Omental fat pad (tissue), 4 donors: ENCODE measurements around the gene SLC16A11. TPM values are rescaled to one million over a fixed set of nuclear protein-coding genes. Genes with fewer than 3 reads are reported as not detected.

Experiments
- ATAC-seq: fragments of 150-250 bp; one replicate; pipeline ENCODE4 v1.9.1; 2016; ENCODE audit warnings: mild to moderate bottlenecking, moderate library complexity; ENCODE audit not compliant: low FRiP score
- DNase-seq: peaks from one replicate; pipeline ENCODE4 v3.0.0-alpha.2; 2019; ENCODE audit warnings: low spot score
- CTCF ChIP-seq, 3 donors: fragments of 450-650 bp; IDR thresholded peaks; one replicate each; pipeline ENCODE4 v1.5.1; 2016 to 2017; ENCODE audit warnings: antibody characterized with exemption in 3 of 3, mild to moderate bottlenecking in 3 of 3, moderate library complexity in 2 of 3
- total RNA-seq, 4 donors: library from RNA; depleted of rRNA; stranded (reverse); fragments of >200 nt; gene quantifications; one replicate each; pipeline ENCODE4 v1.1.0, GENCODE V29; 2016

The SLC16A11 gene
- total RNA-seq, 4 donors from 2014 or later, result 0.44 to 0.60 (median 0.47) TPM; not detected in 1

- no peak for TF ChIP-seq CTCF (IDR thresholded peaks at IDR 0.05)
- ATAC-seq (no peak), DNase-seq (no peak)
Measured at GRCh38 chr17:7019367-7019766, 24.5 kb downstream of the SLC16A11 start.

- ATAC-seq (no peak), DNase-seq (no peak)
- no peak for TF ChIP-seq CTCF (IDR thresholded peaks at IDR 0.05)
Measured at GRCh38 chr17:7018331-7018964, 25.4 kb downstream of the SLC16A11 start.

- DNase-seq, result no peak
- no peak for TF ChIP-seq CTCF (IDR thresholded peaks at IDR 0.05)
- ATAC-seq, result no peak
Measured at GRCh38 chr17:7017827-7018200, 26.1 kb downstream of the SLC16A11 start.

GRCh38 chr17:7016886-7017826, 26.7 kb downstream of the SLC16A11 start:
- DNase-seq (no peak), ATAC-seq (no peak)
- no peak for TF ChIP-seq CTCF (IDR thresholded peaks at IDR 0.05)

- DNase-seq, result no peak
- no peak for TF ChIP-seq CTCF (IDR thresholded peaks at IDR 0.05)
- ATAC-seq, result no peak
Measured at GRCh38 chr17:7016418-7016817, 27.5 kb downstream of the SLC16A11 start.

GRCh38 chr17:7014995-7015958, 28.6 kb downstream of the SLC16A11 start:
- DNase-seq, result no peak
- peak; percentile 0 for ATAC-seq
- TF ChIP-seq CTCF (IDR thresholded peaks at IDR 0.05), result no peak
